ENCODE results near the gene PHF1. TPM values are rescaled to one million over a fixed set of nuclear protein-coding genes. Genes with fewer than 3 reads are reported as not detected.
A peak's percentile ranks its signal among the peaks of the same experiment; 100 is the strongest.

PHF1 gene
- total RNA-seq, 2 donors from 2014 or later: 448 to 472 TPM

- DNase-seq: no peak
- Mint-ChIP-seq H3K27me3 (no peaks in the 10 kb centered on the region), H3K27ac (peak overlapping the region; percentile 100), H3K36me3 (ENCODE audit: low read depth) (peaks cover 12% of the 10 kb centered on the region), H3K4me3 (peak overlapping the region; percentile 97), H3K4me1 (peaks cover 78% of the 10 kb centered on the region)
- no peaks in the 10 kb centered on the region for H3K9me3 ChIP-seq (ENCODE audit: control insufficient read depth, low read length, poor library complexity, severe bottlenecking)
- ATAC-seq: no peak
Observed at GRCh38 chr6:33417128-33417902, 6.5 kb downstream of the PHF1 start.

DNA sequence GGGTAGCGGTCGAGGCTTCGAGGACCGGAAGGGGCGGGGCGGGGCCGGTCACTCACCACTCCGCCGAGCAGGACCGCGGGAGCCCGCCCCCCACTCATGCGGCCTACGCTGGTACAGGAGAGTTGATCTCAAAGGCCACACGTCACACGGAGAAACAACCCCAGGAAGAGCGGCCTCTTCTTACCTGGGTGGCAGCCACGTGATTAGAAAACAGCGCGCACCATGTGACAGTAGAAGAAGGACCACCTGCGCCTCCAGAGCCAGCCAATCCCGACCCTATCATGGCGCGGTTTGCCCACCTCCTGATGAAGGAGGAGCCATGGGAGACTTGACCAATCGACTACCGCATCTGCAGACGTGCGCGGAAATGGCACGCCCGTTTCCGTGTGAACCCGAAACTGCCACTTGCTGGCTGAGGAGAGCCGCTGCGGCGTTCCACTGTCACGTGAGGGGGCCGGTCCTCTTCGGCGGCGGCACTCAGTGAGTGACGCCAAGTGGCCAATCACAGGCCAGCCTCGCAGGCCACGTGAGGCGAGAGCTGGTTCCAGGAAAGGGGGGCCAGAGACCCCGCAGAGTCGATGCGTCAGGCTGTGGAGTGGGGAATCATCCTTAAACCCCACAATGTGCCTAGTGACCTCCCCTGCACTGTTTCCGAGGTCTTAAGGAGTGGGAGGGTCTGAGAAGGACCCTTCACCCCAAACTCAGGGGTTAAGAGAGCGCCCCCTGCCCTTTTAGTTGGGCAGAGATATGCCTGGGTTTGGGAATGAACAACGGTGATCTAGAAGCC is 7.3 kb downstream of the PHF1 start, which contains the start of gene CUTA:
TSS of gene CUTA (minus strand) at position 205 of the 787 bp plus-strand sequence. CDS start at position 98, 107 bp downstream.
- DNase-seq (peak; percentile 97 to 99 (median 97)), ATAC-seq (peak; percentile 84)
- Mint-ChIP-seq H3K4me3 (peak within 1 kb of the TSS; percentile 97), H3K36me3 (ENCODE audit: low read depth) (peaks cover 9% of the 10 kb centered on the region), H3K27ac (peak within 1 kb of the TSS; percentile 100), H3K27me3 (no peaks in the 10 kb centered on the region), H3K4me1 (peaks cover 77% of the 10 kb centered on the region)
- no peaks in the 10 kb centered on the region for H3K9me3 ChIP-seq (ENCODE audit: control insufficient read depth, low read length, poor library complexity, severe bottlenecking)

- peaks cover 73% of the 10 kb centered on the region for H3K4me1 Mint-ChIP-seq
- no peaks in the 10 kb centered on the region for H3K9me3 ChIP-seq (ENCODE audit: control insufficient read depth, low read length, poor library complexity, severe bottlenecking)
- H3K27ac Mint-ChIP-seq: peak overlapping the region; percentile 100
- no peaks in the 10 kb centered on the region for H3K27me3 Mint-ChIP-seq
- H3K4me3 Mint-ChIP-seq: peak overlapping the region; percentile 97
- DNase-seq (peak; percentile 62 to 78 (median 69)), ATAC-seq (peak; percentile 40)
- H3K36me3 Mint-ChIP-seq (ENCODE audit: low read depth): peaks cover 6% of the 10 kb centered on the region
Observed at GRCh38 chr6:33418690-33419291, 8.0 kb downstream of the PHF1 start.

GRCh38 chr6:33419580-33420490 is 9.0 kb downstream of the PHF1 start, which contains the start of gene SYNGAP1:
Gene SYNGAP1 (plus strand): TSS chr6:33420065. CDS start chr6:33420265, 200 bp downstream.
- peaks cover 74% of the 10 kb centered on the region for H3K4me1 Mint-ChIP-seq
- H3K27ac Mint-ChIP-seq: peak within 1 kb of the TSS; percentile 100
- H3K36me3 Mint-ChIP-seq (ENCODE audit: low read depth): peaks cover 3% of the 10 kb centered on the region
- H3K4me3 Mint-ChIP-seq: peak within 1 kb of the TSS; percentile 97
- no peaks in the 10 kb centered on the region for H3K9me3 ChIP-seq (ENCODE audit: control insufficient read depth, low read length, poor library complexity, severe bottlenecking)
- H3K27me3 Mint-ChIP-seq: no peaks in the 10 kb centered on the region
- DNase-seq: peak in 1 of 3 donors; percentile 29
- ATAC-seq: no peak

- Mint-ChIP-seq H3K4me1 (peaks cover 76% of the 10 kb centered on the region), H3K27ac (peak overlapping the region; percentile 100), H3K36me3 (ENCODE audit: low read depth) (peaks cover 4% of the 10 kb centered on the region), H3K27me3 (no peaks in the 10 kb centered on the region), H3K4me3 (peak overlapping the region; percentile 97)
- H3K9me3 ChIP-seq (ENCODE audit: control insufficient read depth, low read length, poor library complexity, severe bottlenecking): no peaks in the 10 kb centered on the region
- DNase-seq: no peak
- ATAC-seq: no peak
Observed at GRCh38 chr6:33420491-33421343, 9.9 kb downstream of the PHF1 start.

- no peaks in the 10 kb centered on the region for H3K9me3 ChIP-seq (ENCODE audit: control insufficient read depth, low read length, poor library complexity, severe bottlenecking)
- DNase-seq (no peak), ATAC-seq (no peak)
- Mint-ChIP-seq H3K27ac (peak overlapping the region; percentile 100), H3K4me1 (peaks cover 74% of the 10 kb centered on the region), H3K4me3 (peak overlapping the region; percentile 97), H3K27me3 (no peaks in the 10 kb centered on the region), H3K36me3 (ENCODE audit: low read depth) (peaks cover 4% of the 10 kb centered on the region)
Observed at GRCh38 chr6:33421344-33421643, 10.5 kb downstream of the PHF1 start.

DNA sequence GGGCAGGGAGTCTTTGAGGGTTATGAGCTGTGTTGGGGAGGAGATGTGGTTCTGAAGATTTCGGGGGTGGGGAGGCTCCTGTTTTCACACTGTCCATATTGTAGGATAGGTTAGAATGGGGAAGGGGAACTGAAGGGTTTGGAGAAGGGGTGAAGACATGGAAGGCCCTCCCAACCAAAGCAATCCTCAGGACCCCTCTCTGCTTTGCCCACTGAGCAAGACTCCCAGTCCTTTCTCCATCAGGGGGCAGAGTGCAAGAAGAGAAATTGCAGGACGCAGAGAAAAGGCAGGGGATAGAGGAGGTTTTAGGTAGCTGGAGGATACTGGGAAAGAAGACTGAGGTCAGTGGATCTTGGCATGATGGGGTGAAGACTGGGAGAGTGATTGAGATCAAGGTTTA is 13.0 kb downstream of the PHF1 start:
- H3K9me3 ChIP-seq (ENCODE audit: control insufficient read depth, low read length, poor library complexity, severe bottlenecking): no peaks in the 10 kb centered on the region
- peak overlapping the region; percentile 99 for H3K4me3 Mint-ChIP-seq
- peaks cover 4% of the 10 kb centered on the region for H3K36me3 Mint-ChIP-seq (ENCODE audit: low read depth)
- no peaks in the 10 kb centered on the region for H3K27me3 Mint-ChIP-seq
- ATAC-seq (no peak), DNase-seq (no peak)
- peaks cover 72% of the 10 kb centered on the region for H3K4me1 Mint-ChIP-seq
- peak overlapping the region; percentile 100 for H3K27ac Mint-ChIP-seq

DNA sequence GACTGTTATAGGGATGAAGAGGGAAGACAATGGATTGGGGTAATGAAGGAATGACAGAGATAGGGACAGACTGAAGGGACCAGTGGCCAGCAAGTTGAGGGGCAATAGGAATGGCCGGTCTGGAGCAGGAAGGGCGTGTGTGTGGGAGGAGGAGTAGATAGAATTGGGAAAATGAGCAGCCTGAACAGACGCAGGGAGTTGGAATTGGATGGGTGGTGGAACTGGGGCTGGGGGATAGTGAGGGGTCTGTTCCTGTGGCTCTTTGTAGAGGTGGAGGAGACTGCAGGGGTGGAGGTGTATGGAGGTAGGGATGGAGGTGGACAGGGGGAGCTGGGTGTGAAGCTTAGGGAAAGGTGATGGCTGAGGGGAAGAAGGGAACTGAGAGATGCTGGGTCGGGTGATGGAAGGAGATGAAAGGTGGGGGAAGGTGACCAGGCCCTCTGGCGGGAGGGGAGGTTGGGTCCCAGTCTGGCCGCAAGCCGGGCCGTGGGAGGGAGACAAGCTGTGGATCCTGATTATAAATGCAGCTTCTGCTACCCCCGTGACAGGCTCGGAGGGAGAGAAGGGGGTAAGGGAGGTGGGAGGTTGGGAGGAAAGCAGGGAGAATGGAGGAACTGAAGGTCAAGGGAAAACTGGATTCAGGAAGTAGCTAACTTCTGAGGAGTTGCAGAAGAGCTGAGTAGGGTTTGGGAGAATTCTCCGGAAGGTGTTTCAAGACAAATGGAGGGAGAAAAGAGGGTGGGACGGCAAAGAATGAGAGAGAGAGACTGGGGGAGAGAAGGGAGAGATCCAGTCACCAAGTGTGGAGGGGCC is 14.2 kb downstream of the PHF1 start:
- Mint-ChIP-seq H3K27ac (peak overlapping the region; percentile 100), H3K4me3 (peak overlapping the region; percentile 99), H3K27me3 (no peaks in the 10 kb centered on the region), H3K36me3 (ENCODE audit: low read depth) (peaks cover 4% of the 10 kb centered on the region), H3K4me1 (peaks cover 74% of the 10 kb centered on the region)
- DNase-seq (no peak), ATAC-seq (no peak)
- no peaks in the 10 kb centered on the region for H3K9me3 ChIP-seq (ENCODE audit: control insufficient read depth, low read length, poor library complexity, severe bottlenecking)

DNA sequence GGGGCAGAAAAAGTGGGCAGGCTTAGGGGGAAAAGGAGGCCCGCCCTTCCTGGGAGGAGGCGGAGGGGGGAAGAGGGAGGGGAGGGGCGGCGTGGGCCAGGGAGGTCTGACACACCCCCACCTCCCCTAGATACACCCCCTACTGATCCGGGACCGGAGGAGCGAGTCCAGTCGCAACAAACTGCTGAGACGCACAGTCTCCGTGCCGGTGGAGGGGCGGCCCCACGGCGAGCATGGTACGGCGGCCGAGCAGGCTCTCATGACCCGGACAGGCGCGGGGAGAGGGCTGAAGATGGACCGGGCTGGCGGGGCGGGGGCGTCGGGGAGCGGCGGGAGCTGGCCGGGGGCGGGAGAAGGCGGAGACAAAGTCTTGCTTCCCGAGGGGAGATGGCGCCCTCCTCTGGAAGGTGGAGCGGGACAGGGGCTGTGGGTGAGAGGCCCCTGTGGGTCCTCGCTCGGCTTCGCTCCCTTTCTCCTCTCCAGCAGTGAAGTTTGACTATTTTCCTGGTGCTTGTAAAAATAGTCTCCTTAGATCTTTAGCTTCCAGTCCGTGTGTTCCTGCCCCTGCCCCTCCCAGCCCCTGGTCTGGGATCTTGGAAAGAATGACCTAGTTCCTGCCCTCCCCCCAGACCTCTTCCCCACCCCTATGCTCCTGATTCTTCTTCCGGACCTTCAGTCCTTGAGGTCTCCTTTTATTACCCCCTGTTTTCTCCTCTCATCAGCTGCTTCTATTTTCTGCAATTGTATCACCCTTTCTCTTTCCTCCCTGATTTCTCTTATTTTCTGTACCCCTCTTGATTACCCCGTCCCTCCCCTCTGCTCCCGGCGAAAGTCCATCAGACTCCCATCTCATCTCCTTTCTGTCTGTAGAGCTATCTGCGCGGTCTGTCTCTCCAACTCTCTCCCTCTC is 15.1 kb downstream of the PHF1 start:
- Mint-ChIP-seq H3K27me3 (no peaks in the 10 kb centered on the region), H3K4me3 (peak overlapping the region; percentile 99), H3K4me1 (peaks cover 80% of the 10 kb centered on the region), H3K27ac (peak overlapping the region; percentile 100), H3K36me3 (ENCODE audit: low read depth) (peaks cover 4% of the 10 kb centered on the region)
- ATAC-seq (peak; percentile 67), DNase-seq (peak; percentile 74 to 82 (median 79))
- H3K9me3 ChIP-seq (ENCODE audit: control insufficient read depth, low read length, poor library complexity, severe bottlenecking): no peaks in the 10 kb centered on the region

DNA sequence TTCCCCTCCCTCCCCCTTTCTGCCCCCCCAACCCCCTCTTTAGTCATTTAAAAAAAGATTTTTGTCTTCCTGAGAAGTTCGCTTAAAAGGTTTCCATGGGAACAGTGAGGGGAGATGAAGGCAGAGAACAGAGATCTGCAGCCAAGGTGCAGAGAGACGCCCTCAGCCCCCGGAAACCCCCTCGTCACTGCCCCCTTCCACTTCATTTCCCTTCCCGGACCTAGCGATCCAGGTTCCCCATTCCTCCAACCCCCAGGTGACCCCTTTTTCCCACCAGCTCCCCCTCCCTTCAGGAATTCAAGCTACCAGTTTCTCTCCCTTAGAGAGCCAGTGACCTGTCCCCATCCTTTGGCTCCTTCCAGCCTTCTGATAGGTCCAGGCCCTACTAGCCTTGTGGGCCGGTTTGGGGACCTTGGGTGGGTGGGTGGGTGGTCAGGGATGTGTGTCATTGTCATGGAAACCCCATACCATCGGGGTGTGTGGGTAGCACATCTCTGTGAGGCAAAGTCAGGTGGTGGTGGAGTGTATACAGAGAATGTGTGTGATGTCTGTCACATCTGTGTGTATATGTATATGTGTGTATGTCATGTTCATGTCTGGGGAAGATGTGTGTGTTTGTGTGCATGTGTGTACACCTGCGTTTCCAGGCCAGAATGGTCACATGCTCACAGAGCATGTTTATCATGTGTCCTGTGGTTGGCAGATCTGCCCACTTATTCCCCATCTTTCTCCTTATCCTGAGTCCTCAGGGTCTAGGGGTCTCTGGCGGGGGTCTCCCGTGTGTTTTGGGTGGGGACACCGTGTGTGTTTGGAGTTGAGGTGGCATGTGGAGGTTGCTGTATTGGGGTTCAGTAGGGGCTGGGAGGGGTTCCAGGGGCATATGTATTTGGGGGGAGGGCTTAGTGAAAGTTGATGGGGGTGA is 16.0 kb downstream of the PHF1 start:
- DNase-seq (peak in 2 of 3 donors; percentile 32 to 58), ATAC-seq (peak; percentile 31)
- Mint-ChIP-seq H3K27ac (peak overlapping the region; percentile 100), H3K4me3 (peak overlapping the region; percentile 99), H3K36me3 (ENCODE audit: low read depth) (peaks cover 4% of the 10 kb centered on the region), H3K27me3 (no peaks in the 10 kb centered on the region), H3K4me1 (peaks cover 77% of the 10 kb centered on the region)
- no peaks in the 10 kb centered on the region for H3K9me3 ChIP-seq (ENCODE audit: control insufficient read depth, low read length, poor library complexity, severe bottlenecking)

Data from T-helper 17 cell (primary cell).